Panc1 (cell line): ENCODE data around the gene TPRN. TPM values are rescaled to one million over a fixed set of nuclear protein-coding genes. Genes with fewer than 3 reads are reported as not detected.
"Not testable (repeated sequence)": the region's sequence is repeated elsewhere in the genome, so short reads cannot be mapped to it uniquely, and the experiment has no call there.

Source experiments
- ATAC-seq: fragments of 200-7000 bp; cut with Tn5 transposase; 2 replicates; pipeline ENCODE4 v1.9.1; 2020; ENCODE audit warnings: mild to moderate bottlenecking, moderate library complexity
- BruUV-seq: library from RNA; stranded (reverse); fragments of 400-500 nt; replicated peaks from 2 replicates; lab custom pipeline; 2021; lab: Mats Ljungman, UMichigan
- CTCF ChIA-PET: fragments of 300-600 bp; sonication (Branson Sonifier 250); formaldehyde crosslinking; loops from one replicate; lab custom pipeline; 2022; ENCODE audit warnings: antibody characterized with exemption; lab: Charles Lee
- POLR2A ChIA-PET: fragments of 300-600 bp; sonication (Branson Sonifier 250); formaldehyde crosslinking; loops from one replicate; lab custom pipeline; 2022; ENCODE audit warnings: antibody characterized with exemption; lab: Charles Lee
- DNase-seq: peaks from one replicate; pipeline ENCODE4 v3.0.0-alpha.2; 2010; ENCODE audit warnings: low read depth, low spot score
- H3K27ac ChIP-seq: 2 replicates; pipeline ENCODE4 v1.5.1; 2011; ENCODE audit warnings: mild to moderate bottlenecking, low read length, inconsistent platforms
- H3K27me3 ChIP-seq: fragments of 200-500 bp; sonication (Bioruptor generic); 2 replicates; pipeline ENCODE4 v1.6.0; 2014; ENCODE audit warnings: low read length, inconsistent platforms; ENCODE audit not compliant: control insufficient read depth, insufficient read depth
- H3K36me3 ChIP-seq: fragments of 200-500 bp; sonication (Bioruptor generic); 2 replicates; pipeline ENCODE4 v1.5.1; 2014; ENCODE audit warnings: inconsistent platforms, mild to moderate bottlenecking, low read length, moderate library complexity; ENCODE audit not compliant: control insufficient read depth, insufficient read depth
- H3K4me1 ChIP-seq: 2 replicates; pipeline ENCODE4 v1.5.1; 2011; ENCODE audit warnings: inconsistent platforms, mild to moderate bottlenecking, low read length, moderate library complexity; ENCODE audit not compliant: control insufficient read depth, insufficient read depth
- H3K4me3 ChIP-seq, 2 experiments: 2 replicates each; pipeline ENCODE4 v1.5.1; 2011 to 2012; ENCODE audit warnings: low read depth in 2 of 2, low read length in 2 of 2, mild to moderate bottlenecking in 2 of 2, inconsistent platforms in 1 of 2, moderate library complexity in 1 of 2
- H3K9me3 ChIP-seq: fragments of 200-500 bp; sonication (Bioruptor generic); 2 replicates; pipeline ENCODE4 v1.5.1; 2014; ENCODE audit warnings: low read depth, mild to moderate bottlenecking, inconsistent platforms, low read length, moderate library complexity; ENCODE audit not compliant: control insufficient read depth, insufficient read depth
- CTCF ChIP-seq: fragments of 450-650 bp; IDR thresholded peaks from 2 replicates; pipeline ENCODE4 v1.5.1; 2017; ENCODE audit warnings: mild to moderate bottlenecking
- POLR2AphosphoS5 ChIP-seq: IDR thresholded peaks from 2 replicates; pipeline ENCODE4 v1.6.1; 2012; ENCODE audit warnings: mild to moderate bottlenecking, low read depth, low read length, moderate library complexity
- REST ChIP-seq, 2 experiments: IDR thresholded peaks; 2 replicates each; pipeline ENCODE4 v1.6.1; 2011 to 2012; ENCODE audit warnings: low read depth in 2 of 2, control low read depth in 1 of 2, low read length in 1 of 2, mild to moderate bottlenecking in 1 of 2, moderate library complexity in 1 of 2; ENCODE audit not compliant: insufficient read depth in 1 of 2
- SIN3A ChIP-seq: IDR thresholded peaks from 2 replicates; pipeline ENCODE4 v1.6.1; 2012; ENCODE audit warnings: low read depth, mild to moderate bottlenecking, low read length, moderate library complexity, borderline replicate concordance; ENCODE audit not compliant: insufficient read depth
- TCF7L2 ChIP-seq: IDR thresholded peaks from 2 replicates; pipeline ENCODE4 v1.6.1; 2011; ENCODE audit warnings: mild to moderate bottlenecking, low read depth, low read length, inconsistent platforms
- in situ Hi-C: cut with HindIII; loops from 2 replicates; pipeline ENCODE4 v1.10.0; 2016; ENCODE audit warnings: low sequenced_read_pairs, low pct_unique_long_range_greater_than_20kb
- intact Hi-C: fragments of 100-400 bp; cut with micrococcal nuclease; formaldehyde crosslinking; loops from one replicate; pipeline ENCODE4 v1.10.0; 2022; ENCODE audit not compliant: unreplicated experiment
- total RNA-seq: library from RNA; stranded (reverse); gene quantifications from one replicate; pipeline ENCODE4 v1.2.1, GENCODE V29; 2021; ENCODE audit not compliant: unreplicated experiment

The TPRN gene
- total RNA-seq, 1 experiment from 2014 or later: 21.7 TPM

- intact Hi-C loops: no loop called here
- ChIA-PET POLR2A (no interaction called here), CTCF (no interaction called here)
- H3K27me3 ChIP-seq: no peaks in the 10 kb centered on the region
- 0 out of 2 replicates have a peak overlapping the region, but pooled peaks have one; percentile 39 for H3K27ac ChIP-seq
- DNase-seq: no peak
- peaks cover 20% of the 10 kb centered on the region for H3K4me1 ChIP-seq
- H3K4me3 ChIP-seq: peak overlapping the region in 1 of 2 experiments; percentile 70; a peak in 1 of 4 replicates
- H3K9me3 ChIP-seq: no peaks in the 10 kb centered on the region
- H3K36me3 ChIP-seq: peaks cover 4% of the 10 kb centered on the region
- in situ Hi-C loops: no loop called here
- ATAC-seq: peak; percentile 10
- no TSS peak for BruUV-seq
- TF ChIP-seq POLR2AphosphoS5 (peak; percentile 89), REST (IDR thresholded peaks at IDR 0.05; ENCODE audit: insufficient read depth in 1 of 2, low read depth in 2 of 2, low read length in 1 of 2) (no peak)
Observed at GRCh38 chr9:137243626-137244485, 43.3 kb upstream of the TPRN start.

GRCh38 chr9:137243266-137243625 is 42.7 kb upstream of the TPRN start:
- H3K4me1 ChIP-seq: peaks cover 26% of the 10 kb centered on the region
- TSS peak; percentile 96 for BruUV-seq
- ATAC-seq, DNase-seq, H3K9me3 ChIP-seq, H3K36me3 ChIP-seq, H3K27me3 ChIP-seq, CTCF ChIA-PET, in situ Hi-C loops, intact Hi-C loops: not testable (repeated sequence)
- H3K4me3 ChIP-seq: peak overlapping the region; percentile 58 to 70
- H3K27ac ChIP-seq: peak overlapping the region; percentile 4; the same call in 1 of the 2 replicates
- POLR2A ChIA-PET: interaction anchor here (1.6 kb wide), 1 partner anchor 11 kb away, joined by 4 read pairs; no protein-coding TSS in a partner anchor

- Histone ChIP-seq H3K4me1 (peaks cover 33% of the 10 kb centered on the region), H3K9me3 (no peaks in the 10 kb centered on the region), H3K27ac (peak overlapping the region; percentile 77), H3K36me3 (peaks cover 4% of the 10 kb centered on the region), H3K27me3 (no peaks in the 10 kb centered on the region), H3K4me3 (peak overlapping the region; percentile 58 to 70)
- no TSS peak for BruUV-seq
- in situ Hi-C loops: no loop called here
- DNase-seq (no peak), ATAC-seq (no peak)
- CTCF ChIA-PET: no interaction called here
- intact Hi-C loops: no loop called here
- POLR2A ChIA-PET: interaction anchor here (0.6 to 1.6 kb wide), 2 partner anchors 12 to 80 kb away, joined by 4 to 17 read pairs; no protein-coding TSS in a partner anchor
- TF ChIP-seq POLR2AphosphoS5 (no peak; the same call in 1 of the 2 replicates), REST (IDR thresholded peaks at IDR 0.05; ENCODE audit: insufficient read depth in 1 of 2, low read depth in 2 of 2, low read length in 1 of 2) (no peak), TCF7L2 (no peak), SIN3A (no peak), CTCF (no peak)
Observed at GRCh38 chr9:137242269-137243203, 42.0 kb upstream of the TPRN start.
